H9 (cell line): ENCODE measurements around the gene SLC23A1. TPM values are rescaled to one million over a fixed set of nuclear protein-coding genes. Genes with fewer than 3 reads are reported as not detected.

Experiments used
- DNase-seq: peaks from one replicate; pipeline ENCODE4 v3.0.0-alpha.2; 2017
- H2AFZ ChIP-seq: one replicate; pipeline ENCODE4 v1.6.1; 2013; ENCODE audit warnings: mild to moderate bottlenecking, low read length, control low read depth, moderate library complexity
- H2AK5ac ChIP-seq: 2 replicates; pipeline ENCODE4 v1.6.1; 2013; ENCODE audit warnings: low read length, control low read depth, mixed read lengths; ENCODE audit not compliant: insufficient read length
- H2BK120ac ChIP-seq: one replicate; pipeline ENCODE4 v1.6.1; 2013; ENCODE audit warnings: low read depth, mild to moderate bottlenecking, low read length, control low read depth, inconsistent platforms; ENCODE audit not compliant: poor library complexity, severe bottlenecking
- H2BK12ac ChIP-seq: 2 replicates; pipeline ENCODE4 v1.6.1; 2013; ENCODE audit warnings: low read length, control low read depth, mixed read lengths, low read depth; ENCODE audit not compliant: insufficient read length
- H2BK15ac ChIP-seq: 2 replicates; pipeline ENCODE4 v1.6.1; 2013; ENCODE audit warnings: low read depth, low read length, control low read depth
- H2BK20ac ChIP-seq: one replicate; pipeline ENCODE4 v1.6.1; 2013; ENCODE audit warnings: low read depth, mild to moderate bottlenecking, low read length, control low read depth, inconsistent platforms; ENCODE audit not compliant: poor library complexity, severe bottlenecking
- H2BK5ac ChIP-seq: 2 replicates; pipeline ENCODE4 v1.6.1; 2013; ENCODE audit warnings: low read length, control low read depth, mixed read lengths; ENCODE audit not compliant: insufficient read length
- H3K14ac ChIP-seq: 2 replicates; pipeline ENCODE4 v1.6.1; 2013; ENCODE audit warnings: low read length, control low read depth; ENCODE audit not compliant: insufficient read depth
- H3K18ac ChIP-seq: 2 replicates; pipeline ENCODE4 v1.6.1; 2013; ENCODE audit warnings: low read depth, mild to moderate bottlenecking, mixed read lengths, low read length, control low read depth; ENCODE audit not compliant: insufficient read length
- H3K23ac ChIP-seq: 2 replicates; pipeline ENCODE4 v1.6.1; 2013; ENCODE audit warnings: low read length, control low read depth, mixed read lengths, low read depth; ENCODE audit not compliant: insufficient read length
- H3K23me2 ChIP-seq: 2 replicates; pipeline ENCODE4 v1.6.1; 2013; ENCODE audit warnings: low read depth, mild to moderate bottlenecking, mixed read lengths, low read length, control low read depth; ENCODE audit not compliant: insufficient read length, poor library complexity, severe bottlenecking
- H3K27ac ChIP-seq: 2 replicates; pipeline ENCODE4 v1.5.1; 2013; ENCODE audit warnings: low read length, control low read depth, mixed read lengths, low read depth; ENCODE audit not compliant: insufficient read length
- H3K27me3 ChIP-seq: 2 replicates; pipeline ENCODE4 v1.6.1; 2013; ENCODE audit warnings: low read length, control low read depth, inconsistent platforms; ENCODE audit not compliant: insufficient read depth
- H3K4ac ChIP-seq: 2 replicates; pipeline ENCODE4 v1.6.1; 2013; ENCODE audit warnings: low read depth, mild to moderate bottlenecking, control low read depth, inconsistent platforms, low read length, moderate library complexity
- H3K4me1 ChIP-seq: 2 replicates; pipeline ENCODE4 v1.6.1; 2013; ENCODE audit warnings: low read length, control low read depth, inconsistent platforms; ENCODE audit not compliant: insufficient read depth
- H3K4me2 ChIP-seq: 2 replicates; pipeline ENCODE4 v1.6.1; 2013; ENCODE audit warnings: low read length, control low read depth, mixed read lengths; ENCODE audit not compliant: insufficient read length, insufficient read depth
- H3K56ac ChIP-seq: 2 replicates; pipeline ENCODE4 v1.6.1; 2013; ENCODE audit warnings: low read depth, mild to moderate bottlenecking, mixed read lengths, low read length, control low read depth; ENCODE audit not compliant: insufficient read length
- H3K79me1 ChIP-seq: 2 replicates; pipeline ENCODE4 v1.6.1; 2013; ENCODE audit warnings: low read depth, mild to moderate bottlenecking, moderate library complexity, low read length, control low read depth, inconsistent platforms; ENCODE audit not compliant: insufficient read depth, poor library complexity, severe bottlenecking
- H3K79me2 ChIP-seq: 2 replicates; pipeline ENCODE4 v1.6.1; 2013; ENCODE audit warnings: low read length, control low read depth, inconsistent platforms; ENCODE audit not compliant: insufficient read depth
- H3K9ac ChIP-seq: 2 replicates; pipeline ENCODE4 v1.6.1; 2013; ENCODE audit warnings: low read length, control low read depth, mixed read lengths; ENCODE audit not compliant: insufficient read length; ENCODE audit errors: extremely low read depth
- H3K9me3 ChIP-seq: one replicate; pipeline ENCODE4 v1.6.1; 2013; ENCODE audit warnings: low read depth, low read length, inconsistent platforms; ENCODE audit not compliant: control insufficient read depth
- H3T11ph ChIP-seq: one replicate; pipeline ENCODE4 v1.6.1; 2013; ENCODE audit warnings: mild to moderate bottlenecking, low read length, control low read depth, inconsistent platforms
- H4K20me1 ChIP-seq: one replicate; pipeline ENCODE4 v1.6.1; 2013; ENCODE audit not compliant: control insufficient read depth, insufficient read length, insufficient read depth
- H4K5ac ChIP-seq: 2 replicates; pipeline ENCODE4 v1.6.1; 2013; ENCODE audit warnings: low read depth, mild to moderate bottlenecking, mixed read lengths, low read length, control low read depth; ENCODE audit not compliant: insufficient read length
- H4K8ac ChIP-seq: replicated peaks from 2 replicates; pipeline ENCODE4 v1.6.1; 2013; ENCODE audit warnings: low read length, control low read depth, mixed read lengths, low read depth; ENCODE audit not compliant: insufficient read length
- H4K91ac ChIP-seq: 2 replicates; pipeline ENCODE4 v1.6.1; 2013; ENCODE audit warnings: low read depth, mild to moderate bottlenecking, moderate library complexity, mixed read lengths, low read length, control low read depth; ENCODE audit not compliant: insufficient read length
- H3K27ac Mint-ChIP-seq, 3 experiments: 2 replicates in 2 of 3; 3 replicates in 1 of 3; pipeline ENCODE4 v1.8.0; 2020 to 2021; ENCODE audit warnings: mixed read lengths in 3 of 3, mild to moderate bottlenecking in 1 of 3, moderate library complexity in 1 of 3
- H3K27me3 Mint-ChIP-seq: 2 replicates; pipeline ENCODE4 v1.8.0; 2021; ENCODE audit warnings: low read depth, mild to moderate bottlenecking, moderate library complexity, mixed read lengths
- H3K36me3 Mint-ChIP-seq, 3 experiments: 2 replicates in 2 of 3; 3 replicates in 1 of 3; pipeline ENCODE4 v1.8.0; 2020 to 2021; ENCODE audit warnings: low read depth in 3 of 3, mixed read lengths in 3 of 3; ENCODE audit not compliant: insufficient read depth in 1 of 3
- H3K4me1 Mint-ChIP-seq, 2 experiments: 2 replicates each; pipeline ENCODE4 v1.8.0; 2020; ENCODE audit warnings: mixed read lengths in 2 of 2
- H3K4me3 Mint-ChIP-seq, 2 experiments: 2 replicates in 1 of 2; 3 replicates in 1 of 2; pipeline ENCODE4 v1.8.0; 2020 to 2021; ENCODE audit warnings: mild to moderate bottlenecking in 2 of 2, mixed read lengths in 2 of 2, moderate library complexity in 1 of 2
- H3K9me3 Mint-ChIP-seq, 2 experiments: 2 replicates in 1 of 2; 3 replicates in 1 of 2; pipeline ENCODE4 v1.8.0; 2020; ENCODE audit warnings: mild to moderate bottlenecking in 2 of 2, mixed read lengths in 2 of 2, moderate library complexity in 1 of 2
- WGBS: extraction: QIAGEN DNeasy Blood & Tissue Kit; methylation state at CpG from one replicate; pipeline ENCODE4 v1.1.7; 2013; ENCODE audit warnings: missing lambda C conversion rate, low lambda C conversion rate, mixed read lengths; ENCODE audit not compliant: insufficient read length; ENCODE audit errors: extremely low coverage; 5-methylcytosine and 5-hydroxymethylcytosine counted together
- total RNA-seq: library from RNA; stranded (reverse); gene quantifications from 2 replicates; pipeline ENCODE4 v1.2.1, GENCODE V29; 2021
- TF ChIP-seq, protein P1 (sequence below): fragments of 200-600 bp; sonication (generic); conservative IDR thresholded peaks from 3 replicates; pipeline ENCODE4 v1.8.0; 2021; ENCODE audit warnings: antibody characterized with exemption, mild to moderate bottlenecking

SLC23A1 gene
- total RNA-seq, 1 experiment from 2014 or later = not detected

DNA sequence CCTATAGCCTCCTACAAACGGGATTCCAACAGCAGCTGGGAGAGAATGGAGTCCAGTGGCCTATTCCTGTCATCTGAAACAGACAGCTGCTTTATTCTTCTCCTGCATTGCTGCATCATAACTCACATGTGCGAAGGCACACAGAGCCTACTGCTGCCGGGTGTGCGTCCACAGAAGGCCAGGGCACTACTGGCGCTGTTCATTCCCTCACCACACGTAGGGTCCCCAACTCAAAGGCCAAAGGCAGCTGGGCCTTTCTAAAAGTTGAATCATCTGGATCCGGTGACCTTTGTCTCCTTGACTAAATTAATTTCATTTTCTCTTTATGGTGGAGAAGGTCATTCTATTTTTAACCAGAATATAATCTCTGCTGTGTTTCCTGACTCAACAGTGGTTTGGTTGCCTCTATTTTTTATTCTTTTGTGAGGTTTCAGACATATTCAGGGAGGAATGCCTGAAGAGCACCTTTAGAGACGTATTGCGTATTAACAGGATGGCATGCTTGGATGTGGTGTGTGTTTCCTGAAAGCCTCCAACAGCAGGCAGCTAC is 31.6 kb upstream of the SLC23A1 start:
- Histone ChIP-seq H4K5ac (no peak overlapping the region), H2BK12ac (no peak overlapping the region), H4K8ac (no peak overlapping the region), H3K18ac (no peak overlapping the region), H4K20me1 (no peaks in the 10 kb centered on the region), H3K9ac (no peak overlapping the region), H3K27ac (no peak overlapping the region), H3K14ac (no peak overlapping the region), H2BK120ac (no peak overlapping the region), H3K23me2 (no peaks in the 10 kb centered on the region), H3K4me1 (no peaks in the 10 kb centered on the region), H2BK20ac (no peak overlapping the region), H3K4me2 (no peak overlapping the region), H3K56ac (no peak overlapping the region), H3K23ac (no peak overlapping the region), H3T11ph (no peak overlapping the region), H2AFZ (no peak overlapping the region), H2AK5ac (no peak overlapping the region), H2BK15ac (no peak overlapping the region), H3K4ac (no peak overlapping the region), H3K79me2 (no peaks in the 10 kb centered on the region), H3K79me1 (no peaks in the 10 kb centered on the region), H3K9me3 (no peaks in the 10 kb centered on the region), H2BK5ac (no peak overlapping the region), H3K27me3 (no peaks in the 10 kb centered on the region), H4K91ac (no peak overlapping the region)
- Mint-ChIP-seq H3K4me1 (peaks cover 8 to 13% of the 10 kb centered on the region in 2 experiments), H3K4me3 (no peak overlapping the region), H3K27me3 (peaks cover 1% of the 10 kb centered on the region), H3K9me3 (no peaks in the 10 kb centered on the region), H3K36me3 (peaks cover 0 to 45% (median 32%) of the 10 kb centered on the region in 3 experiments; a peak in 5 of 7 replicates), H3K27ac (no peak overlapping the region)
- no CpG with 5 or more reads among the region's 9 CpGs for WGBS
- TF ChIP-seq, protein P1, sequence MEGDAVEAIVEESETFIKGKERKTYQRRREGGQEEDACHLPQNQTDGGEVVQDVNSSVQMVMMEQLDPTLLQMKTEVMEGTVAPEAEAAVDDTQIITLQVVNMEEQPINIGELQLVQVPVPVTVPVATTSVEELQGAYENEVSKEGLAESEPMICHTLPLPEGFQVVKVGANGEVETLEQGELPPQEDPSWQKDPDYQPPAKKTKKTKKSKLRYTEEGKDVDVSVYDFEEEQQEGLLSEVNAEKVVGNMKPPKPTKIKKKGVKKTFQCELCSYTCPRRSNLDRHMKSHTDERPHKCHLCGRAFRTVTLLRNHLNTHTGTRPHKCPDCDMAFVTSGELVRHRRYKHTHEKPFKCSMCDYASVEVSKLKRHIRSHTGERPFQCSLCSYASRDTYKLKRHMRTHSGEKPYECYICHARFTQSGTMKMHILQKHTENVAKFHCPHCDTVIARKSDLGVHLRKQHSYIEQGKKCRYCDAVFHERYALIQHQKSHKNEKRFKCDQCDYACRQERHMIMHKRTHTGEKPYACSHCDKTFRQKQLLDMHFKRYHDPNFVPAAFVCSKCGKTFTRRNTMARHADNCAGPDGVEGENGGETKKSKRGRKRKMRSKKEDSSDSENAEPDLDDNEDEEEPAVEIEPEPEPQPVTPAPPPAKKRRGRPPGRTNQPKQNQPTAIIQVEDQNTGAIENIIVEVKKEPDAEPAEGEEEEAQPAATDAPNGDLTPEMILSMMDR = no peak
- no peak for DNase-seq
